H1 (cell line): ENCODE results near the gene RCAN3.

Experiments
- CBX5 ChIP-seq: fragments of 300-800, 300-1000 bp; sonication (generic); IDR thresholded peaks from 2 replicates; pipeline ENCODE4 v1.7.1; 2016; ENCODE audit warnings: antibody characterized with exemption, low read length, low read depth
- HDAC6 ChIP-seq: IDR thresholded peaks from one replicate; pipeline ENCODE4 v1.7.1; 2012; ENCODE audit warnings: low read depth, mild to moderate bottlenecking, inconsistent platforms, low read length, moderate library complexity
- JUN ChIP-seq: IDR thresholded peaks from 2 replicates; pipeline ENCODE4 v1.6.1; 2011; ENCODE audit warnings: low read depth, mild to moderate bottlenecking, improper control_type of control experiment, low read length
- SP2 ChIP-seq: IDR thresholded peaks from 2 replicates; pipeline ENCODE4 v1.6.1; 2012; ENCODE audit warnings: mild to moderate bottlenecking, low read length, inconsistent platforms
- TF ChIP-seq, protein P1 (sequence below), 3 experiments: IDR thresholded peaks; 1 replicate in 2 of 3; 2 replicates in 1 of 3; pipeline versions ENCODE4 v1.5.1 to v1.6.1; 2011; ENCODE audit warnings: low read length in 3 of 3, mild to moderate bottlenecking in 3 of 3, inconsistent platforms in 2 of 3, low read depth in 1 of 3, moderate library complexity in 1 of 3; ENCODE audit not compliant: insufficient read depth in 1 of 3; ENCODE audit errors: control extremely low read depth in 1 of 3
- TF ChIP-seq, protein P2 (sequence below): IDR thresholded peaks from 2 replicates; pipeline ENCODE4 v1.6.1; 2012; ENCODE audit warnings: inconsistent platforms

DNA sequence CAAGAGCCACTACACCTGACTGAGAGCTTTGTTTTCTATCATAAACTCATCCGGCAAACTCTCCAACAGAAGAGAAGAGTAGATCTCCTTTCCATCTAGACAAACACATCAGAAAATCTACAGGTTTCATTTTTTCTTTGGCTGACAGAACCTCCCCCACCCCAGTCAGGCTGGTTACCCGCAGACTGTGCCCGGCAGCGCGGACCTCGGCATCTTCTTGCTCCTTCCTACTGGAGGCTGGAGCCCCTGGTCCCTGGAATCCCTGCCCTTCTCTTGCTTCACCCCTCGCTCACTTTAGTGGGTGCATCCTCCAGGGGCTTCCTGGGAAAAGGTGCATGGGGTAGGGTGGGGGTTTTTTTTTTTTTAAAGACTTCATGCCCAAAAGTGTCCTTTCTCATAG, 76.2 kb downstream of the RCAN3 start:
- TF ChIP-seq, protein P1, sequence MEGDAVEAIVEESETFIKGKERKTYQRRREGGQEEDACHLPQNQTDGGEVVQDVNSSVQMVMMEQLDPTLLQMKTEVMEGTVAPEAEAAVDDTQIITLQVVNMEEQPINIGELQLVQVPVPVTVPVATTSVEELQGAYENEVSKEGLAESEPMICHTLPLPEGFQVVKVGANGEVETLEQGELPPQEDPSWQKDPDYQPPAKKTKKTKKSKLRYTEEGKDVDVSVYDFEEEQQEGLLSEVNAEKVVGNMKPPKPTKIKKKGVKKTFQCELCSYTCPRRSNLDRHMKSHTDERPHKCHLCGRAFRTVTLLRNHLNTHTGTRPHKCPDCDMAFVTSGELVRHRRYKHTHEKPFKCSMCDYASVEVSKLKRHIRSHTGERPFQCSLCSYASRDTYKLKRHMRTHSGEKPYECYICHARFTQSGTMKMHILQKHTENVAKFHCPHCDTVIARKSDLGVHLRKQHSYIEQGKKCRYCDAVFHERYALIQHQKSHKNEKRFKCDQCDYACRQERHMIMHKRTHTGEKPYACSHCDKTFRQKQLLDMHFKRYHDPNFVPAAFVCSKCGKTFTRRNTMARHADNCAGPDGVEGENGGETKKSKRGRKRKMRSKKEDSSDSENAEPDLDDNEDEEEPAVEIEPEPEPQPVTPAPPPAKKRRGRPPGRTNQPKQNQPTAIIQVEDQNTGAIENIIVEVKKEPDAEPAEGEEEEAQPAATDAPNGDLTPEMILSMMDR (IDR thresholded peaks at IDR 0.05; ENCODE audit: control extremely low read depth in 1 of 3, insufficient read depth in 1 of 3, low read depth in 1 of 3, low read length in 3 of 3): no peak
- TF ChIP-seq, protein P2, sequence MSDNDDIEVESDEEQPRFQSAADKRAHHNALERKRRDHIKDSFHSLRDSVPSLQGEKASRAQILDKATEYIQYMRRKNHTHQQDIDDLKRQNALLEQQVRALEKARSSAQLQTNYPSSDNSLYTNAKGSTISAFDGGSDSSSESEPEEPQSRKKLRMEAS: no peak
- TF ChIP-seq CBX5 (no peak), HDAC6 (no peak), JUN (no peak), SP2 (no peak)
